ENCODE results near the gene BTAF1.

Gene BTAF1

GRCh38 chr10:92054807-92055206 lies 131.2 kb downstream of the BTAF1 start:
- no peak for DNase-seq

- no peak for DNase-seq
These were observed 138.7 kb downstream of the BTAF1 start for GRCh38 chr10:92062273-92062672.

GRCh38 chr10:92064506-92064905 lies 140.9 kb downstream of the BTAF1 start:
- DNase-seq: no peak

GRCh38 chr10:92066386-92066785 lies 142.8 kb downstream of the BTAF1 start:
- no peak for DNase-seq

GRCh38 chr10:92068900-92069299 lies 145.3 kb downstream of the BTAF1 start:
- no peak for DNase-seq

- DNase-seq: peak; percentile 12 to 44 (median 25)
These were observed 150.7 kb downstream of the BTAF1 start for GRCh38 chr10:92074126-92074887.

- no peak for DNase-seq
These were observed 152.3 kb downstream of the BTAF1 start for GRCh38 chr10:92075829-92076228.

- DNase-seq: no peak
These were observed 153.2 kb downstream of the BTAF1 start for GRCh38 chr10:92076722-92077121.

- no peak for DNase-seq
These were observed 155.4 kb downstream of the BTAF1 start for GRCh38 chr10:92079003-92079402.

Data from suppressor macrophage treated with lipopolysaccharide for 1 hour (primary cell).